ENCODE measurements around the gene METTL18.
"Not testable (repeated sequence)": the region's sequence is repeated elsewhere in the genome, so short reads cannot be mapped to it uniquely, and the experiment has no call there.

The METTL18 gene

GRCh38 chr1:169794530-169795416 lies at the start of gene METTL18:
Gene METTL18 (minus strand): TSS chr1:169794907. CDS start chr1:169793695, 1,212 bp downstream.
- peak; percentile 77 to 80 for DNase-seq (ENCODE audit: low read depth in 2 of 2)

GRCh38 chr1:169838942-169839341 lies 44.2 kb upstream of the METTL18 start:
- no peak for DNase-seq (ENCODE audit: low read depth in 2 of 2)

GRCh38 chr1:169836198-169836597 lies 41.5 kb upstream of the METTL18 start:
- DNase-seq (ENCODE audit: low read depth in 2 of 2): no peak

- DNase-seq (ENCODE audit: low read depth in 2 of 2): no peak
These were observed 40.9 kb upstream of the METTL18 start for GRCh38 chr1:169835647-169836046.

- no peak for DNase-seq (ENCODE audit: low read depth in 2 of 2)
These were observed 40.2 kb upstream of the METTL18 start for GRCh38 chr1:169834869-169835268.

- no peak for DNase-seq (ENCODE audit: low read depth in 2 of 2)
These were observed 38.6 kb upstream of the METTL18 start for GRCh38 chr1:169833179-169833901.

- no peak for DNase-seq (ENCODE audit: low read depth in 2 of 2)
These were observed 35.0 kb upstream of the METTL18 start for GRCh38 chr1:169829671-169830070.

GRCh38 chr1:169824153-169824552 lies 29.4 kb upstream of the METTL18 start:
- DNase-seq (ENCODE audit: low read depth in 2 of 2): no peak

GRCh38 chr1:169821500-169821899 lies 26.8 kb upstream of the METTL18 start:
- no peak for DNase-seq (ENCODE audit: low read depth in 2 of 2)

- DNase-seq (ENCODE audit: low read depth in 2 of 2): no peak
These were observed 21.9 kb upstream of the METTL18 start for GRCh38 chr1:169816617-169817016.

GRCh38 chr1:169814265-169814664 lies 19.6 kb upstream of the METTL18 start:
- no peak for DNase-seq (ENCODE audit: low read depth in 2 of 2)

GRCh38 chr1:169812131-169812530 lies 17.4 kb upstream of the METTL18 start:
- no peak for DNase-seq (ENCODE audit: low read depth in 2 of 2)

- not testable (repeated sequence) for DNase-seq (ENCODE audit: low read depth in 2 of 2)
These were observed 16.8 kb upstream of the METTL18 start for GRCh38 chr1:169811418-169812035.

GRCh38 chr1:169809370-169810095 lies 14.8 kb upstream of the METTL18 start:
- no peak for DNase-seq (ENCODE audit: low read depth in 2 of 2)

GRCh38 chr1:169804941-169805340 lies 10.2 kb upstream of the METTL18 start:
- no peak for DNase-seq (ENCODE audit: low read depth in 2 of 2)

GRCh38 chr1:169802888-169803287 lies 8.2 kb upstream of the METTL18 start:
- no peak for DNase-seq (ENCODE audit: low read depth in 2 of 2)

- no peak for DNase-seq (ENCODE audit: low read depth in 2 of 2)
These were observed 2.6 kb upstream of the METTL18 start for GRCh38 chr1:169797281-169797680.

GRCh38 chr1:169796274-169796810 lies 1.6 kb upstream of the METTL18 start:
- no peak for DNase-seq (ENCODE audit: low read depth in 2 of 2)

GRCh38 chr1:169795687-169796086 lies 980 bp upstream of the METTL18 start:
- DNase-seq (ENCODE audit: low read depth in 2 of 2): no peak

GRCh38 chr1:169793730-169794129 lies 977 bp downstream of the METTL18 start:
- DNase-seq (ENCODE audit: low read depth in 2 of 2): no peak

GRCh38 chr1:169788402-169788801 lies 6.3 kb downstream of the METTL18 start:
- no peak for DNase-seq (ENCODE audit: low read depth in 2 of 2)

All from stimulated activated CD8-positive, alpha-beta memory T cell treated with anti-CD3 and anti-CD28 coated beads, Interleukin-7, amount 100 ng/mL, for 1 hour (primary cell).